GM12878 (cell line): Measurements from ENCODE around the gene PHOSPHO1. TPM values are rescaled to one million over a fixed set of nuclear protein-coding genes. Genes with fewer than 3 reads are reported as not detected.

Experiments
- CBX5 ChIP-seq: sonication (generic); IDR thresholded peaks from 2 replicates; pipeline ENCODE4 v1.6.1; 2016; ENCODE audit warnings: low read depth, moderate library complexity, mild to moderate bottlenecking, inconsistent platforms
- KLF5 ChIP-seq: fragments of 450-650 bp; IDR thresholded peaks from 2 replicates; pipeline ENCODE4 v1.6.1; 2014; ENCODE audit warnings: mild to moderate bottlenecking; ENCODE audit not compliant: partially characterized antibody
- NR2F1 ChIP-seq: fragments of 450-650 bp; conservative IDR thresholded peaks from 2 replicates; pipeline ENCODE4 v1.6.1; 2017; ENCODE audit warnings: mild to moderate bottlenecking
- POLR2AphosphoS2 ChIP-seq: IDR thresholded peaks from 2 replicates; pipeline ENCODE4 v1.6.1; 2011; ENCODE audit warnings: low read depth, mild to moderate bottlenecking, low read length, improper control_type of control experiment, moderate library complexity
- SMARCA5 ChIP-seq: fragments of 450-650 bp; IDR thresholded peaks from 2 replicates; pipeline ENCODE4 v1.6.1; 2017; ENCODE audit warnings: mild to moderate bottlenecking
- SREBF1 ChIP-seq: IDR thresholded peaks from 2 replicates; pipeline ENCODE4 v1.6.1; 2012; ENCODE audit warnings: mild to moderate bottlenecking, low read length
- SUPT20H ChIP-seq: IDR thresholded peaks from 2 replicates; pipeline ENCODE4 v1.6.1; 2011; ENCODE audit warnings: low read depth, mild to moderate bottlenecking, low read length, moderate library complexity, borderline replicate concordance; ENCODE audit not compliant: control insufficient read depth
- TCF3 ChIP-seq: IDR thresholded peaks from 2 replicates; pipeline ENCODE4 v1.6.1; 2012; ENCODE audit warnings: low read depth, mild to moderate bottlenecking, low read length, borderline replicate concordance; ENCODE audit not compliant: insufficient read depth
- ZNF217 ChIP-seq: fragments of 450-650 bp; IDR thresholded peaks from 2 replicates; pipeline ENCODE4 v1.6.1; 2017; ENCODE audit warnings: antibody characterized with exemption, mild to moderate bottlenecking
- polyA plus RNA-seq, 11 experiments: library from polyadenylated mRNA; depleted of rRNA in 4 of 11; unstranded in 6 of 11; stranded (reverse) in 5 of 11; fragments of >200 nt; fragmentation: Nextera tagmentation in 4 of 11; fragmentation: Illumina TruSeq in 1 of 11; extraction: Ambion mirVana in 4 of 11; extraction: Trizol in 1 of 11; gene quantifications; 1 replicate in 1 of 11; 2 replicates in 10 of 11; pipeline versions ENCODE4 v1.2.1 to v1.2.3, GENCODE V29; 2011 to 2016; ENCODE audit warnings: inconsistent platforms in 2 of 11, missing spikeins in 2 of 11, low read depth in 1 of 11
- total RNA-seq, 4 experiments: library from RNA; depleted of rRNA in 3 of 4; stranded (reverse); fragments of >200 nt in 3 of 4; fragmentation: Illumina TruSeq in 1 of 4; extraction: Trizol in 1 of 4; gene quantifications; 2 replicates each; pipeline versions ENCODE4 v1.2.1 to v1.2.3, GENCODE V29; 2013 to 2021
- TF ChIP-seq, protein P1 (sequence below): fragments of 450-650 bp; IDR thresholded peaks from 2 replicates; pipeline ENCODE4 v1.6.1; 2017; ENCODE audit warnings: antibody characterized with exemption, mild to moderate bottlenecking, moderate library complexity
- TF ChIP-seq, protein P2 (sequence below): fragments of 450-650 bp; IDR thresholded peaks from 2 replicates; pipeline ENCODE4 v1.6.1; 2017; ENCODE audit warnings: mild to moderate bottlenecking, moderate library complexity
- TF ChIP-seq, protein P3 (sequence below): fragments of 450-650 bp; IDR thresholded peaks from 2 replicates; pipeline ENCODE4 v1.6.1; 2016; ENCODE audit warnings: mild to moderate bottlenecking
- TF ChIP-seq, protein P4 (sequence below): IDR thresholded peaks from 2 replicates; pipeline ENCODE4 v1.6.1; 2011; ENCODE audit warnings: borderline replicate concordance, low read depth, mild to moderate bottlenecking, moderate library complexity, mixed read lengths, low read length; ENCODE audit not compliant: insufficient read depth; ENCODE audit errors: extremely low read length
- TF ChIP-seq, protein P5 (sequence below): fragments of 450-650 bp; formaldehyde crosslinking; IDR thresholded peaks from 2 replicates; pipeline ENCODE4 v1.5.0; 2022; ENCODE audit warnings: mild to moderate bottlenecking, missing genetic modification characterization
- TF ChIP-seq, protein P6 (sequence below): fragments of 450-650 bp; IDR thresholded peaks from 2 replicates; pipeline ENCODE4 v1.6.1; 2016; ENCODE audit warnings: mild to moderate bottlenecking

The PHOSPHO1 gene
- total and polyA plus RNA-seq, 10 of the 15 experiments (the other 5 are each of a cell fraction or from before 2014, with no cell fraction given), result 0.03 to 1.5 (median 0.16) TPM; not detected in 2

DNA sequence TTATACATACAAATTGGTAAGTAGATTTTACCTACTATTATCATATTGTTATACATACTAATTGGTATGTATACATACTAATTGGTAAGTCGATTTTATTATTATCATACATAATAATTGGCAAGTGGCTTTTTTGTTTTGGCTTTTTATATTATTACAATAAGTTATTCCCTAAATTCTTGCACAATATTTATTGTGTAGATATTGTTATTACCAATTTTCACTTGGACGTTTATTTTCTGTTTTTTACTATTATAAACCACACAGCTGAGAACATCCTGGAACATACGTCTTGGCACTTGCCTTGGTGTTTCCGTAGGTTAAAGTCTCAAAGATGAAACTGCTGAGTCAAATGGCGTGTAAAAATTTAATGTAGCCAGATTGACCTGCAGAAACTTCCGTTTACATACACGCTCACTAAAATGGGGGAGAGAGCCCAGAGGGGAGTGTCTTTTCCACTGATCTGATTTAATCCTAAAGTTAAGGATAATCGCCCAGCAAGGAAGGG lies 39.1 kb downstream of the PHOSPHO1 start (continued):
- TF ChIP-seq, protein P1, sequence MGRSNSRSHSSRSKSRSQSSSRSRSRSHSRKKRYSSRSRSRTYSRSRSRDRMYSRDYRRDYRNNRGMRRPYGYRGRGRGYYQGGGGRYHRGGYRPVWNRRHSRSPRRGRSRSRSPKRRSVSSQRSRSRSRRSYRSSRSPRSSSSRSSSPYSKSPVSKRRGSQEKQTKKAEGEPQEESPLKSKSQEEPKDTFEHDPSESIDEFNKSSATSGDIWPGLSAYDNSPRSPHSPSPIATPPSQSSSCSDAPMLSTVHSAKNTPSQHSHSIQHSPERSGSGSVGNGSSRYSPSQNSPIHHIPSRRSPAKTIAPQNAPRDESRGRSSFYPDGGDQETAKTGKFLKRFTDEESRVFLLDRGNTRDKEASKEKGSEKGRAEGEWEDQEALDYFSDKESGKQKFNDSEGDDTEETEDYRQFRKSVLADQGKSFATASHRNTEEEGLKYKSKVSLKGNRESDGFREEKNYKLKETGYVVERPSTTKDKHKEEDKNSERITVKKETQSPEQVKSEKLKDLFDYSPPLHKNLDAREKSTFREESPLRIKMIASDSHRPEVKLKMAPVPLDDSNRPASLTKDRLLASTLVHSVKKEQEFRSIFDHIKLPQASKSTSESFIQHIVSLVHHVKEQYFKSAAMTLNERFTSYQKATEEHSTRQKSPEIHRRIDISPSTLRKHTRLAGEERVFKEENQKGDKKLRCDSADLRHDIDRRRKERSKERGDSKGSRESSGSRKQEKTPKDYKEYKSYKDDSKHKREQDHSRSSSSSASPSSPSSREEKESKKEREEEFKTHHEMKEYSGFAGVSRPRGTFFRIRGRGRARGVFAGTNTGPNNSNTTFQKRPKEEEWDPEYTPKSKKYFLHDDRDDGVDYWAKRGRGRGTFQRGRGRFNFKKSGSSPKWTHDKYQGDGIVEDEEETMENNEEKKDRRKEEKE, result no peak
- TF ChIP-seq, protein P2, sequence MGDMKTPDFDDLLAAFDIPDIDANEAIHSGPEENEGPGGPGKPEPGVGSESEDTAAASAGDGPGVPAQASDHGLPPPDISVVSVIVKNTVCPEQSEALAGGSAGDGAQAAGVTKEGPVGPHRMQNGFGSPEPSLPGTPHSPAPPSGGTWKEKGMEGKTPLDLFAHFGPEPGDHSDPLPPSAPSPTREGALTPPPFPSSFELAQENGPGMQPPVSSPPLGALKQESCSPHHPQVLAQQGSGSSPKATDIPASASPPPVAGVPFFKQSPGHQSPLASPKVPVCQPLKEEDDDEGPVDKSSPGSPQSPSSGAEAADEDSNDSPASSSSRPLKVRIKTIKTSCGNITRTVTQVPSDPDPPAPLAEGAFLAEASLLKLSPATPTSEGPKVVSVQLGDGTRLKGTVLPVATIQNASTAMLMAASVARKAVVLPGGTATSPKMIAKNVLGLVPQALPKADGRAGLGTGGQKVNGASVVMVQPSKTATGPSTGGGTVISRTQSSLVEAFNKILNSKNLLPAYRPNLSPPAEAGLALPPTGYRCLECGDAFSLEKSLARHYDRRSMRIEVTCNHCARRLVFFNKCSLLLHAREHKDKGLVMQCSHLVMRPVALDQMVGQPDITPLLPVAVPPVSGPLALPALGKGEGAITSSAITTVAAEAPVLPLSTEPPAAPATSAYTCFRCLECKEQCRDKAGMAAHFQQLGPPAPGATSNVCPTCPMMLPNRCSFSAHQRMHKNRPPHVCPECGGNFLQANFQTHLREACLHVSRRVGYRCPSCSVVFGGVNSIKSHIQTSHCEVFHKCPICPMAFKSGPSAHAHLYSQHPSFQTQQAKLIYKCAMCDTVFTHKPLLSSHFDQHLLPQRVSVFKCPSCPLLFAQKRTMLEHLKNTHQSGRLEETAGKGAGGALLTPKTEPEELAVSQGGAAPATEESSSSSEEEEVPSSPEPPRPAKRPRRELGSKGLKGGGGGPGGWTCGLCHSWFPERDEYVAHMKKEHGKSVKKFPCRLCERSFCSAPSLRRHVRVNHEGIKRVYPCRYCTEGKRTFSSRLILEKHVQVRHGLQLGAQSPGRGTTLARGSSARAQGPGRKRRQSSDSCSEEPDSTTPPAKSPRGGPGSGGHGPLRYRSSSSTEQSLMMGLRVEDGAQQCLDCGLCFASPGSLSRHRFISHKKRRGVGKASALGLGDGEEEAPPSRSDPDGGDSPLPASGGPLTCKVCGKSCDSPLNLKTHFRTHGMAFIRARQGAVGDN, result no peak
- TF ChIP-seq SUPT20H (no peak), CBX5 (peak; percentile 57; the same call in 1 of the 2 replicates), TCF3 (0 out of 2 replicates have a peak, but pooled peaks have one; percentile 48), ZNF217 (no peak), SREBF1 (no peak), SMARCA5 (no peak), POLR2AphosphoS2 (no peak), KLF5 (no peak), NR2F1 (peak; percentile 52; the same call in 1 of the 2 replicates)
- TF ChIP-seq, protein P3, sequence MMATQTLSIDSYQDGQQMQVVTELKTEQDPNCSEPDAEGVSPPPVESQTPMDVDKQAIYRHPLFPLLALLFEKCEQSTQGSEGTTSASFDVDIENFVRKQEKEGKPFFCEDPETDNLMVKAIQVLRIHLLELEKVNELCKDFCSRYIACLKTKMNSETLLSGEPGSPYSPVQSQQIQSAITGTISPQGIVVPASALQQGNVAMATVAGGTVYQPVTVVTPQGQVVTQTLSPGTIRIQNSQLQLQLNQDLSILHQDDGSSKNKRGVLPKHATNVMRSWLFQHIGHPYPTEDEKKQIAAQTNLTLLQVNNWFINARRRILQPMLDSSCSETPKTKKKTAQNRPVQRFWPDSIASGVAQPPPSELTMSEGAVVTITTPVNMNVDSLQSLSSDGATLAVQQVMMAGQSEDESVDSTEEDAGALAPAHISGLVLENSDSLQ, result no peak
- TF ChIP-seq, protein P4, sequence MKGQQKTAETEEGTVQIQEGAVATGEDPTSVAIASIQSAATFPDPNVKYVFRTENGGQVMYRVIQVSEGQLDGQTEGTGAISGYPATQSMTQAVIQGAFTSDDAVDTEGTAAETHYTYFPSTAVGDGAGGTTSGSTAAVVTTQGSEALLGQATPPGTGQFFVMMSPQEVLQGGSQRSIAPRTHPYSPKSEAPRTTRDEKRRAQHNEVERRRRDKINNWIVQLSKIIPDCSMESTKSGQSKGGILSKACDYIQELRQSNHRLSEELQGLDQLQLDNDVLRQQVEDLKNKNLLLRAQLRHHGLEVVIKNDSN, result no peak
- TF ChIP-seq, protein P5, sequence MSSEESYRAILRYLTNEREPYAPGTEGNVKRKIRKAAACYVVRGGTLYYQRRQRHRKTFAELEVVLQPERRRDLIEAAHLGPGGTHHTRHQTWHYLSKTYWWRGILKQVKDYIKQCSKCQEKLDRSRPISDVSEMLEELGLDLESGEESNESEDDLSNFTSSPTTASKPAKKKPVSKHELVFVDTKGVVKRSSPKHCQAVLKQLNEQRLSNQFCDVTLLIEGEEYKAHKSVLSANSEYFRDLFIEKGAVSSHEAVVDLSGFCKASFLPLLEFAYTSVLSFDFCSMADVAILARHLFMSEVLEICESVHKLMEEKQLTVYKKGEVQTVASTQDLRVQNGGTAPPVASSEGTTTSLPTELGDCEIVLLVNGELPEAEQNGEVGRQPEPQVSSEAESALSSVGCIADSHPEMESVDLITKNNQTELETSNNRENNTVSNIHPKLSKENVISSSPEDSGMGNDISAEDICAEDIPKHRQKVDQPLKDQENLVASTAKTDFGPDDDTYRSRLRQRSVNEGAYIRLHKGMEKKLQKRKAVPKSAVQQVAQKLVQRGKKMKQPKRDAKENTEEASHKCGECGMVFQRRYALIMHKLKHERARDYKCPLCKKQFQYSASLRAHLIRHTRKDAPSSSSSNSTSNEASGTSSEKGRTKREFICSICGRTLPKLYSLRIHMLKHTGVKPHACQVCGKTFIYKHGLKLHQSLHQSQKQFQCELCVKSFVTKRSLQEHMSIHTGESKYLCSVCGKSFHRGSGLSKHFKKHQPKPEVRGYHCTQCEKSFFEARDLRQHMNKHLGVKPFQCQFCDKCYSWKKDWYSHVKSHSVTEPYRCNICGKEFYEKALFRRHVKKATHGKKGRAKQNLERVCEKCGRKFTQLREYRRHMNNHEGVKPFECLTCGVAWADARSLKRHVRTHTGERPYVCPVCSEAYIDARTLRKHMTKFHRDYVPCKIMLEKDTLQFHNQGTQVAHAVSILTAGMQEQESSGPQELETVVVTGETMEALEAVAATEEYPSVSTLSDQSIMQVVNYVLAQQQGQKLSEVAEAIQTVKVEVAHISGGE, result no peak
- TF ChIP-seq, protein P6, sequence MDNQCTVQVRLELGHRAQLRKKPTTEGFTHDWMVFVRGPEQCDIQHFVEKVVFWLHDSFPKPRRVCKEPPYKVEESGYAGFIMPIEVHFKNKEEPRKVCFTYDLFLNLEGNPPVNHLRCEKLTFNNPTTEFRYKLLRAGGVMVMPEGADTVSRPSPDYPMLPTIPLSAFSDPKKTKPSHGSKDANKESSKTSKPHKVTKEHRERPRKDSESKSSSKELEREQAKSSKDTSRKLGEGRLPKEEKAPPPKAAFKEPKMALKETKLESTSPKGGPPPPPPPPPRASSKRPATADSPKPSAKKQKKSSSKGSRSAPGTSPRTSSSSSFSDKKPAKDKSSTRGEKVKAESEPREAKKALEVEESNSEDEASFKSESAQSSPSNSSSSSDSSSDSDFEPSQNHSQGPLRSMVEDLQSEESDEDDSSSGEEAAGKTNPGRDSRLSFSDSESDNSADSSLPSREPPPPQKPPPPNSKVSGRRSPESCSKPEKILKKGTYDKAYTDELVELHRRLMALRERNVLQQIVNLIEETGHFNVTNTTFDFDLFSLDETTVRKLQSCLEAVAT, result no peak
